B cell (primary cell): ENCODE data around the gene ZNF385D. TPM values are rescaled to one million over a fixed set of nuclear protein-coding genes. Genes with fewer than 3 reads are reported as not detected.

ENCODE experiments used
- ATAC-seq: fragments of 200-7000 bp; cut with Tn5 transposase; one replicate; pipeline ENCODE4 v1.10.0; 2021; ENCODE audit warnings: low read depth, mild to moderate bottlenecking, moderate number of reproducible peaks, moderate library complexity
- CTCF ChIA-PET: fragments of 350-600 bp; sonication (Branson Sonifier 250); formaldehyde crosslinking; loops from one replicate; lab custom pipeline; 2021; ENCODE audit warnings: antibody characterized with exemption, inconsistent platforms; lab: Charles Lee
- POLR2A ChIA-PET: fragments of 350-600 bp; sonication (Branson Sonifier 250); formaldehyde crosslinking; loops from one replicate; lab custom pipeline; 2021; ENCODE audit warnings: antibody characterized with exemption; lab: Charles Lee
- DNase-seq: peaks from one replicate; pipeline ENCODE4 v3.0.0; 2013
- H2AFZ ChIP-seq: 2 replicates; pipeline ENCODE4 v1.6.1; 2012; ENCODE audit warnings: mild to moderate bottlenecking, low read depth, low read length; ENCODE audit not compliant: insufficient read depth, poor library complexity, severe bottlenecking
- H3K27ac ChIP-seq, 2 donors: 1 replicate in 1 of 2; 2 replicates in 1 of 2; pipeline ENCODE4 v1.5.1; 2012 to 2013; ENCODE audit warnings: low read length in 2 of 2, mild to moderate bottlenecking in 2 of 2, moderate library complexity in 1 of 2
- H3K27me3 ChIP-seq, 4 experiments: fragments of 200-600 bp in 1 of 4; sonication (generic) in 1 of 4; replicated peaks in 1 of 4; 1 replicate in 2 of 4; 2 replicates in 2 of 4; pipeline versions ENCODE4 v1.6.1 to v1.7.0; 2013 to 2016; ENCODE audit warnings: low read length in 3 of 4, mild to moderate bottlenecking in 2 of 4, mixed read lengths in 1 of 4, moderate library complexity in 1 of 4; ENCODE audit not compliant: insufficient read depth in 4 of 4, control insufficient read depth in 3 of 4; ENCODE audit errors: control extremely low read depth in 1 of 4
- H3K36me3 ChIP-seq, 2 experiments: replicated peaks in 1 of 2; 1 replicate in 1 of 2; 2 replicates in 1 of 2; pipeline versions ENCODE4 v1.6.1 to v1.7.1; 2013; ENCODE audit warnings: low read length in 1 of 2; ENCODE audit not compliant: insufficient read depth in 2 of 2, control insufficient read depth in 1 of 2; ENCODE audit errors: control extremely low read depth in 1 of 2, extremely low read depth in 1 of 2
- H3K4me1 ChIP-seq, 2 donors: fragments of 200-600 bp in 1 of 2; sonication (generic) in 1 of 2; 1 replicate in 1 of 2; 2 replicates in 1 of 2; pipeline versions ENCODE4 v1.5.1 to v1.6.1; 2013 to 2017; ENCODE audit warnings: low read length in 2 of 2; ENCODE audit not compliant: control insufficient read depth in 2 of 2, insufficient read depth in 2 of 2
- H3K4me2 ChIP-seq: replicated peaks from 2 replicates; pipeline ENCODE3; 2012; ENCODE audit warnings: mild to moderate bottlenecking, low read depth, low read length; ENCODE audit not compliant: poor library complexity, severe bottlenecking
- H3K4me3 ChIP-seq, 5 experiments: fragments of 200-600 bp in 1 of 5; sonication (generic) in 1 of 5; 1 replicate in 3 of 5; 2 replicates in 2 of 5; pipeline versions ENCODE4 v1.5.1 to v1.7.0; 2011 to 2016; ENCODE audit warnings: low read length in 4 of 5, mild to moderate bottlenecking in 4 of 5, low read depth in 2 of 5, control low read depth in 1 of 5, moderate library complexity in 1 of 5; ENCODE audit not compliant: insufficient read depth in 1 of 5; ENCODE audit errors: control extremely low read depth in 1 of 5, extremely low read depth in 1 of 5
- H3K79me2 ChIP-seq: fragments of 200-600 bp; sonication (generic); one replicate; pipeline ENCODE4 v1.6.0; 2016; ENCODE audit warnings: low read length; ENCODE audit not compliant: control insufficient read depth, insufficient read depth
- H3K9ac ChIP-seq: fragments of 200-600 bp; sonication (generic); 2 replicates; pipeline ENCODE4 v1.6.1; 2017; ENCODE audit warnings: mild to moderate bottlenecking, low read length, moderate library complexity
- H3K9me3 ChIP-seq, 3 donors: one replicate each; pipeline versions ENCODE4 v1.6.1 to v1.7.1; 2013; ENCODE audit warnings: low read length in 2 of 3; ENCODE audit not compliant: control insufficient read depth in 2 of 3, insufficient read depth in 1 of 3; ENCODE audit errors: control extremely low read depth in 1 of 3
- H4K20me1 ChIP-seq: 2 replicates; pipeline ENCODE4 v1.6.0; 2012; ENCODE audit warnings: mild to moderate bottlenecking, low read length; ENCODE audit not compliant: insufficient read depth, control insufficient read depth, poor library complexity, severe bottlenecking
- H3K27ac Mint-ChIP-seq: one replicate; pipeline ENCODE4 v1.8.0; 2021; ENCODE audit warnings: mixed read lengths
- H3K27me3 Mint-ChIP-seq: one replicate; pipeline ENCODE4 v1.8.0; 2021; ENCODE audit warnings: mixed read lengths
- H3K4me1 Mint-ChIP-seq: one replicate; pipeline ENCODE4 v1.8.0; 2021; ENCODE audit warnings: mixed read lengths
- H3K4me3 Mint-ChIP-seq: one replicate; pipeline ENCODE4 v1.8.0; 2021; ENCODE audit warnings: mixed read lengths
- H3K9me3 Mint-ChIP-seq: one replicate; pipeline ENCODE4 v1.8.0; 2022; ENCODE audit warnings: mixed read lengths; ENCODE audit not compliant: insufficient read depth
- EZH2 ChIP-seq: IDR thresholded peaks from 2 replicates; pipeline ENCODE4 v1.6.1; 2012; ENCODE audit warnings: borderline replicate concordance, low read depth, mild to moderate bottlenecking, moderate library complexity, low read length; ENCODE audit not compliant: insufficient read depth, poor library complexity, severe bottlenecking
- WGBS: methylation state at CpG from one replicate; pipeline ENCODE4 v1.1.5; 2013; ENCODE audit warnings: missing lambda C conversion rate; ENCODE audit not compliant: insufficient coverage; 5-methylcytosine and 5-hydroxymethylcytosine counted together
- intact Hi-C: fragments of 100-400 bp; cut with micrococcal nuclease; formaldehyde crosslinking; loops from one replicate; pipeline ENCODE4 v1.10.0; 2022
- polyA plus RNA-seq: library from polyadenylated mRNA; depleted of rRNA; stranded (reverse); fragments of >200 nt; gene quantifications from 2 replicates; pipeline ENCODE4 v1.2.3, GENCODE V29; 2012
- total RNA-seq, 2 donors: library from RNA; stranded (reverse); fragments of 120-200 nt in 1 of 2; gene quantifications; 1 replicate in 1 of 2; 2 replicates in 1 of 2; pipeline versions ENCODE4 v1.2.3 to v1.2.4, GENCODE V29; 2013 to 2022
- TF ChIP-seq, protein P1 (sequence below): fragments of 200-600 bp; IDR thresholded peaks from one replicate; pipeline ENCODE4 v1.8.0; 2022; ENCODE audit warnings: antibody characterized with exemption, mild to moderate bottlenecking

ZNF385D gene
- total and polyA plus RNA-seq, 2 donors (not counting 1 experiment from before 2014, with no cell fraction given): not detected

DNA sequence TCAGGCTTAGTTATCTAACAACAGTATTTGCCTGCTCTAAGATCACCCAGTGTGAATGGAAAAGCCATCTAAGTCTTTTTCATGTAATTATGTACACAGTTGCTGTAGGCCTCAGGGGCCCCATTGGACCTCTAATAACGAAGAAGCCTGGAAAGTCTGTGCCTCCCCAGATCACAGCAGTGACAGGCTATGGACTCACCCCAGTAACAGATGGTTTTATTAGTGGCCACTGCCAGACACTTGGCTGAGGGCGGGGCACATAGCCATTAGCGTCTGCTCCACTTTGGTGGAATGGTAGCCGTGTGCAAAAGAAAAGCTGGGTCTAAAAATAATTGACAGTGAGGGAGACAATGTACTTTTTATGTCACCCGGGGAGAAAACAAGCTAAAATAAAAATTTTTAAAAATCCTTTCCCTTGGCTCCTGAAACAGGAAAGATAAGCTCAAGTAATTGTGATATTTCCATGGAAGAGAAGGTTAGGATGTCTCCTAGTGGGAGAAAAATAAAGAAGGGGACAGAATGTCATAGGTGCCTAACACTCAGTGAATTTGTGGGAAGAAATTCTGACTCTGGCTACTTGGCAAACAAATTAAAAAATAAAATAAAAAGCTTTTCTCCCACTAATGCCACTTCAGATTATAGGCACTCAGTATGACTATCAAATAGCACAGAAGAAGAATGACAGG lies 44.3 kb upstream of the ZNF385D start:
- Histone ChIP-seq H3K9me3 (no peaks in the 10 kb centered on the region), H3K36me3 (no peaks in the 10 kb centered on the region), H3K9ac (no peak overlapping the region), H4K20me1 (no peaks in the 10 kb centered on the region), H3K4me3 (no peak overlapping the region), H3K79me2 (no peaks in the 10 kb centered on the region), H3K27ac (no peak overlapping the region), H3K27me3 (no peaks in the 10 kb centered on the region), H3K4me1 (no peaks in the 10 kb centered on the region), H3K4me2 (no peak overlapping the region), H2AFZ (no peak overlapping the region)
- ChIA-PET CTCF (no interaction called here), POLR2A (no interaction called here)
- TF ChIP-seq EZH2: no peak
- TF ChIP-seq, protein P1, sequence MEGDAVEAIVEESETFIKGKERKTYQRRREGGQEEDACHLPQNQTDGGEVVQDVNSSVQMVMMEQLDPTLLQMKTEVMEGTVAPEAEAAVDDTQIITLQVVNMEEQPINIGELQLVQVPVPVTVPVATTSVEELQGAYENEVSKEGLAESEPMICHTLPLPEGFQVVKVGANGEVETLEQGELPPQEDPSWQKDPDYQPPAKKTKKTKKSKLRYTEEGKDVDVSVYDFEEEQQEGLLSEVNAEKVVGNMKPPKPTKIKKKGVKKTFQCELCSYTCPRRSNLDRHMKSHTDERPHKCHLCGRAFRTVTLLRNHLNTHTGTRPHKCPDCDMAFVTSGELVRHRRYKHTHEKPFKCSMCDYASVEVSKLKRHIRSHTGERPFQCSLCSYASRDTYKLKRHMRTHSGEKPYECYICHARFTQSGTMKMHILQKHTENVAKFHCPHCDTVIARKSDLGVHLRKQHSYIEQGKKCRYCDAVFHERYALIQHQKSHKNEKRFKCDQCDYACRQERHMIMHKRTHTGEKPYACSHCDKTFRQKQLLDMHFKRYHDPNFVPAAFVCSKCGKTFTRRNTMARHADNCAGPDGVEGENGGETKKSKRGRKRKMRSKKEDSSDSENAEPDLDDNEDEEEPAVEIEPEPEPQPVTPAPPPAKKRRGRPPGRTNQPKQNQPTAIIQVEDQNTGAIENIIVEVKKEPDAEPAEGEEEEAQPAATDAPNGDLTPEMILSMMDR: no peak
- H3K4me3 Mint-ChIP-seq: no peak overlapping the region
- 94% methylated on average over 3 of the region's 5 CpGs for WGBS
- H3K27ac Mint-ChIP-seq: no peak overlapping the region
- H3K27me3 Mint-ChIP-seq: no peaks in the 10 kb centered on the region
- intact Hi-C loops: no loop called here
- H3K4me1 Mint-ChIP-seq: no peaks in the 10 kb centered on the region
- peaks cover 2% of the 10 kb centered on the region for H3K9me3 Mint-ChIP-seq
- ATAC-seq (no peak), DNase-seq (no peak)

DNA sequence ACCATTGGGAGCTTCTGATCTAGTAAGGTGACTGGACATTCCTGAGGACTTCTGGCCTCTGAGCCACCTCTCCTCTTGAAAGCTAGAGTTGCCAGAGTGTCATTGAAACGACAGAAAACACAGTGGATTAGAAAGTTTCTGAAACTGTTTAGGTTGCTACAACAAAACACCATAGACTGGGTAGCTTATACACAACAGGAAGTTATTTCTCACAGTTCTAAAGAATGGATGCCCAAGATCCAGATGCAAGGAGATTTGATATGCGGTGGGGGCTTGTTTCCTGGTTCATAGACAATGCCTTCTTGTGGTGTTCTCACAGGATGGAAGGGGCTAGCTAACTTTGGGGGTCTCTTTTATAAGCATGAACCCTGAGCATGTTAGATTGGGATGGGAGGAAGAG lies 43.3 kb upstream of the ZNF385D start:
- Histone ChIP-seq H3K27ac (no peak overlapping the region), H3K4me3 (no peak overlapping the region), H4K20me1 (no peaks in the 10 kb centered on the region), H3K4me1 (no peaks in the 10 kb centered on the region), H3K4me2 (no peak overlapping the region), H3K9ac (no peak overlapping the region), H3K36me3 (no peaks in the 10 kb centered on the region), H3K79me2 (no peaks in the 10 kb centered on the region), H3K9me3 (no peaks in the 10 kb centered on the region), H3K27me3 (no peaks in the 10 kb centered on the region), H2AFZ (no peak overlapping the region)
- no peak overlapping the region for H3K4me3 Mint-ChIP-seq
- H3K27ac Mint-ChIP-seq: no peak overlapping the region
- H3K27me3 Mint-ChIP-seq: no peaks in the 10 kb centered on the region
- intact Hi-C loops: no loop called here
- ATAC-seq (no peak), DNase-seq (no peak)
- no peak for TF ChIP-seq EZH2
- TF ChIP-seq, protein P1: no peak
- WGBS: 33% methylated on average over 1 of the region's 2 CpGs
- POLR2A ChIA-PET: no interaction called here
- H3K4me1 Mint-ChIP-seq: no peaks in the 10 kb centered on the region
- no peaks in the 10 kb centered on the region for H3K9me3 Mint-ChIP-seq
- CTCF ChIA-PET: no interaction called here
